Heart left ventricle (tissue), 13 donors: ENCODE results near the gene BNIP1.
"Not testable (repeated sequence)": the region's sequence is repeated elsewhere in the genome, so short reads cannot be mapped to it uniquely, and the experiment has no call there.

Source experiments
- POLR2A ChIP-seq, 2 donors: fragments of 450-650 bp; IDR thresholded peaks; one replicate each; pipeline ENCODE4 v1.6.1; 2017; ENCODE audit warnings: antibody characterized with exemption in 2 of 2, mild to moderate bottlenecking in 2 of 2, moderate library complexity in 2 of 2
- TF ChIP-seq, protein P1 (sequence below), 12 donors: fragments of 200-600 bp; sonication (generic) in 4 of 12; IDR thresholded peaks; one replicate each; pipeline versions ENCODE4 v1.5.0 to v1.8.0; 2018 to 2022; ENCODE audit warnings: antibody characterized with exemption in 12 of 12, mild to moderate bottlenecking in 5 of 12
- donor health status: ischemic (EF 13 %, LVEDD 7.1; RV severe dilation, severe dysfunction).
- donor health status: DM: no; HTN: yes; CAD: no.
- donor health status: DM: no; HTN: no; CAD: no.
- donor health status: ischemic (EF 25% LVEDD 6.9; RV normal size, moderate dysfunction).
- donor health status: ischemic (EF 25% LVEDD 5.7; RV mildly dilated, moderate dysfunction).
- donor health status: ischemic (EF 35%, LVEDD 5.7; RV mildly dilated, moderate dysfunction).
- donor health status: nonischemic (EF 11% LVEDD 7.7; RV severe dilation, severe dysfunction).
- donor health status: DM: yes; HTN: yes; CAD: no.
- donor health status: PGD.
- donor health status: ischemic (EF 29% LVEDD 5.4; RV normal size, mild dysfunction).
- donor health status: nonischemic (EF 23%, LVEDD 6.1; RV moderate dilation, normal function).

DNA sequence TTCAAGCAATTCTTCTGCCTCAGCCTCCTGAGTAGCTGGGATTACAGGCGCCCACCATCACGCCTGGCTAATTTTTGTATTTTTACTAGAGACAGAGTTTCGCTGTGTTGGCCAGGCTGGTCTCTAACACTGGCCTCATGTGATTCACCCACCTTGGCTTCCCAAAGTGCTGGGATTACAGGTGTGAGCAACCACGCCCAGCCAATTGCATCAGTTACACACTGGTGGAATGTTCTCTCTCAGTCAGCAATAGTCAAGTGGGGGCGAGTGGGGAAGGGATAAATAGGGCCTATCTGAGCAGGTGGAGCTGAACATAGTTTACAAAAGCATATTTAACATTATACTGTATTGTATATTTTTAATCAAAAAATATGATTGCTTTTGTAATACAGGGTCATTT is 10.3 kb downstream of the BNIP1 start:
- TF ChIP-seq, protein P1, sequence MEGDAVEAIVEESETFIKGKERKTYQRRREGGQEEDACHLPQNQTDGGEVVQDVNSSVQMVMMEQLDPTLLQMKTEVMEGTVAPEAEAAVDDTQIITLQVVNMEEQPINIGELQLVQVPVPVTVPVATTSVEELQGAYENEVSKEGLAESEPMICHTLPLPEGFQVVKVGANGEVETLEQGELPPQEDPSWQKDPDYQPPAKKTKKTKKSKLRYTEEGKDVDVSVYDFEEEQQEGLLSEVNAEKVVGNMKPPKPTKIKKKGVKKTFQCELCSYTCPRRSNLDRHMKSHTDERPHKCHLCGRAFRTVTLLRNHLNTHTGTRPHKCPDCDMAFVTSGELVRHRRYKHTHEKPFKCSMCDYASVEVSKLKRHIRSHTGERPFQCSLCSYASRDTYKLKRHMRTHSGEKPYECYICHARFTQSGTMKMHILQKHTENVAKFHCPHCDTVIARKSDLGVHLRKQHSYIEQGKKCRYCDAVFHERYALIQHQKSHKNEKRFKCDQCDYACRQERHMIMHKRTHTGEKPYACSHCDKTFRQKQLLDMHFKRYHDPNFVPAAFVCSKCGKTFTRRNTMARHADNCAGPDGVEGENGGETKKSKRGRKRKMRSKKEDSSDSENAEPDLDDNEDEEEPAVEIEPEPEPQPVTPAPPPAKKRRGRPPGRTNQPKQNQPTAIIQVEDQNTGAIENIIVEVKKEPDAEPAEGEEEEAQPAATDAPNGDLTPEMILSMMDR (IDR thresholded peaks at IDR 0.05): not testable (repeated sequence)
- not testable (repeated sequence) for TF ChIP-seq POLR2A (IDR thresholded peaks at IDR 0.05)
